Activated CD8-positive, alpha-beta memory T cell treated with anti-CD3 and anti-CD28 coated beads for 1 hour (primary cell): ENCODE data around the gene PRODH.
"Not testable (repeated sequence)": the region's sequence is repeated elsewhere in the genome, so short reads cannot be mapped to it uniquely, and the experiment has no call there.

Source experiments
- DNase-seq, 2 donors: peaks; one replicate each; pipeline ENCODE4 v3.0.0-alpha.2; 2020; ENCODE audit warnings: low read depth in 1 of 2; ENCODE audit errors: extremely low read depth in 1 of 2

The PRODH gene

DNA sequence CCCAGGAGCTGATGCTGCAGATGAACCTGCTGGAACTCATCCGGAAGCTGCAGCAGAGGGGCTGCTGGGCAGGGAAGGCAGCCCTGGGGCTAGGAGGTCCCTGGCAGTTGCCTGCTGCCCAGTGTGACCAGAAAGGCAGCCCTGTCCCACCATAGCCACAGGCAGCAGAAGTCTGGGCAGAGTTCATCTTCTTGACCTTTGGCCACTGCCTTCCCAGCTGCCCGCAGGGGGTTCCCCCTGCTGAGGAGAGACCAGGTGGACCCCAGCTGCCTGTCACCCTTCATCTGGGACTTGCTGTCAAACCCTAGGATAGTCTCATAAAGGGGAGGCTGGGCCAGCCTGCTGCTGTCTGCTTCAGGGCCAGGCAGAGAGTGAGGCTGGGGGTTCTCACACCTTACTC lies 24.6 kb downstream of the PRODH start:
- not testable (repeated sequence) for DNase-seq

DNA sequence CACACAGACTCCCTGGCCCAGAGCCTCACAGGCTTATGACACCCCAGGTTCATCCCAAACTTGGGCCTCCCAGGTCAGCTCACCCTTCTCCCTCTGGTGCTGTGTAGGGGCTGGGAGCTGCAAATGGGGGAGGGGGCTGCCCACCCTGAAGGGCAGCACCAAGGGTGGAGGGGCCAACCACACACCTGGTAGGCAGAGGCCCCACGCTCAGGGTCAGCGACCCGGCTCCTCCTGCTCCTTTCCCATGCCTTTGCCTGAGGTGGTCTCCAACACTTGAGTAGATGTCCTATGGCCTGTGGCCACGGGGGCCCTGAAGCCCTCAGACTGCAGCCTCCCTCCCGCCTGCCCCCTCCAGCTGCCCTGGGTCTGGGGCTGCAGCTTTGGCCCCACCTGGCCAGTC lies 26.5 kb downstream of the PRODH start:
- no peak for DNase-seq

DNA sequence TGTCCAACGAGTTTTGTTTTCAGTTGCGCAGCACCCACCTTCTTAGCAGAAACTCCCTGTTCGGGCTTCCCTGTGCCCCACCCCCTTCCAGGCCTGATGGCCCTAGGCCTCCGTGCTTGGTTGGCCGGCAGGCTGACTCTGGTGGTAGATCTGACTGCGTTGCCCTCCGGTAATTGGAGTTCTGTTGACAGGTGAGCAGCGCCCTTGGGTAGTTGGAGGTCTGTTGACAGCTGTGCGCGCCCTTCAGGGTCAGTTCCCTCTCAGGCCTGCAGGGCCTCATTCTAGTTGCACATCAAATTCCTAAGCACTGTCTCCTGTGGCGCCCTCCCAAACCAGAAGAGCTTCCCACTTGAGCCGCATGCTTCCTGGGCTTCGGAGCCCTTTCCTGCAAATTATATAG lies 29.2 kb downstream of the PRODH start:
- no peak for DNase-seq

DNA sequence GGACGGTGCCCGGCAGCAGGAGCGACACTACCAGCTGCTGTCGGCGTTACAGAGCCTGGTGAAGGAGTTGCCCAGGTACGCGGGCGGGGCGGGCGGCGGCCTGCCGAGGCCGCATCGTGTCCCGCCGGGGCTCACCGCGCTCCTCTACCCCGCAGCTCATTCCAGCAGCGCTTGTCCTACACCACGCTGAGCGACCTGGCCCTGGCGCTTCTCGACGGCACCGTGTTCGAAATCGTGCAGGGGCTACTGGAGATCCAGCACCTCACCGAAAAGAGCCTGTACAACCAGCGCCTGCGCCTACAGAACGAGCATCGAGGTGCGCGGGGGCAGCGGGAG lies 29.7 kb downstream of the PRODH start:
- DNase-seq, result not testable (repeated sequence)

DNA sequence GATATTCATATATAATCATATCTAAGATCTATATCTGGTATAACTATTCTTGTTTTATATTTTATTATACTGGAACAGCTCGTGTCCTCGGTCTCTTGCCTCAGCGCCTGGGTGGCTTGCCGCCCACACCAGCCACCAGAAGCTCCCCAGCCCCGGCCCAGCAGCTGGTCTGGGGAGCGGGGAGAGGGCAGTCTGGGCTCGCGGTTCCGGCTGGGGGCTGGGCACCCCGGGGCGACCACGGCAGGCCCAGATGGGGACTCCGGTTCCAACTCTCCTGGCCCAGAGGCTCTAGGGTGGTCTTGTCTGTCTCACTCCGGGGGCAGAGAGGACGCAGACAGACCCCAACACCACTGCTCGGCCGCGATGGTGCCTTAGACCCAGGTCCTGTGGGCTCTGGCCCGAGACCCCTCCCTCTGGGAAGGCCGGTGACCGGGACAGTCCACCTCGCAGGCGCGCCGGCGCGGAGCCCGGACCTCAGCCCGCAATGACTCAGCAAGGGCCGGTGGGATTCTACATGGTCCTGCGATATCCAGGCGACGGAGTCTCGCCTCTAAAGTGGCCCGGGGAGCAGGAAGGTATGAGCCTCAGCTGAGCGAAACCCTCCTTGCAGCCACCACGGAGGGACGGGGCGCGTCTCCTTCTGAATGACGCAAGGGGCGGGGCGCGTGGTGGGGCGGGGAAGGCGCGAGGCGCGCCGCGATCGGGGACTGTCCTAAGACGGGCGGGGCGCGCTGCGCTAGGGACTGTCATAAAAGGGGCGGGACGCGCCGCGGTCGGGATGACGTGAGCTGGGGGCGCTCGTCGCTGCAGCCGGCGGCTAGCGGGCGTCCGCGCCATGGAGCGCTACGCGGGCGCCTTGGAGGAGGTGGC lies 30.3 kb downstream of the PRODH start, which contains the start of gene DGCR6:
Gene DGCR6, plus strand, starts transcription at position 781 of the 870 bp plus-strand sequence. Its CDS starts 55 bp downstream, at position 836.
- no peak for DNase-seq

DNA sequence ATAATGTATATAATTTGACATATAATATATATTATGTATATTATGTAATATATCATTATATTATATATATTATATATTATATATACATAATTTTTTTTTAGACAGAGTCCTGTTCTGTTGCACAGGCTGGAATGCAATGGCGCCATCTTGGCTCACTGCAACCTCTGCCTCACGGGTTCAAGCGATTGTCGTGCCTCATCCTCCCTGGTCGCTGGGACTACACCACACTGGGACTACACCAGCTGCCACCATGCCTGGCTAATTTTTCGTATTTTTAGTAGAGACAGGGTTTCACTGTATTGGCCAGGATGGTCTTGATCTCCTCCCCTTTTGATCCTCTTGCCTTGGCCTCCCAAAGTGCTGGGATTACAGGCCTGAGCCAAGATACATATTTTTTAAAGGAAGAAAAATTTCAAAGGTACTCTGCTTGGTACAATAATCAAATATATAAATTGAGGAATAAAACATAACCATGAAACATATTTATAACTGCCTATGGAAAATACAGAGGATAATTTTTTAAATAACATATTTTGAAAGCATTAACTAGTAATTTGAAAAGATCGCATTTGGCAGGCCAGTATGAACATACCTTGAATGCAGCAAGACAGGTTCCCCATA lies 39.9 kb downstream of the PRODH start:
- DNase-seq, result not testable (repeated sequence)

DNA sequence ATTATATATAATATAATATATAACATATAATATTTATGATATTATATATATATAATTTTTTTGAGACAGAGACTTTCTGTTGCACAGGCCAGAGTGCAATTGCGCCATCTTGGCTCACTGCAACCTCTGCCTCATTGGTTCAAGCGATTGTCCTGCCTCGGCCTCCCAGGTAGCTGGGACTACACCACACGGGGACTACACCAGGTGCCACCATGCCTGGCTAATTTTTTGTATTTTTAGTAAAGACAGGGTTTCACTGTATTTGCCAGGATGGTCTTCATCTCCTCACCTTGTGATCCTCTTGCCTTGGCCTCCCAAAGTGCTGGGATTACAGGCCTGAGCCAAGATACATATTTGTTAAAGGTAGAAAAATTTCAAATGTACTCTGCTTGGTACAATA lies 42.3 kb downstream of the PRODH start:
- not testable (repeated sequence) for DNase-seq

DNA sequence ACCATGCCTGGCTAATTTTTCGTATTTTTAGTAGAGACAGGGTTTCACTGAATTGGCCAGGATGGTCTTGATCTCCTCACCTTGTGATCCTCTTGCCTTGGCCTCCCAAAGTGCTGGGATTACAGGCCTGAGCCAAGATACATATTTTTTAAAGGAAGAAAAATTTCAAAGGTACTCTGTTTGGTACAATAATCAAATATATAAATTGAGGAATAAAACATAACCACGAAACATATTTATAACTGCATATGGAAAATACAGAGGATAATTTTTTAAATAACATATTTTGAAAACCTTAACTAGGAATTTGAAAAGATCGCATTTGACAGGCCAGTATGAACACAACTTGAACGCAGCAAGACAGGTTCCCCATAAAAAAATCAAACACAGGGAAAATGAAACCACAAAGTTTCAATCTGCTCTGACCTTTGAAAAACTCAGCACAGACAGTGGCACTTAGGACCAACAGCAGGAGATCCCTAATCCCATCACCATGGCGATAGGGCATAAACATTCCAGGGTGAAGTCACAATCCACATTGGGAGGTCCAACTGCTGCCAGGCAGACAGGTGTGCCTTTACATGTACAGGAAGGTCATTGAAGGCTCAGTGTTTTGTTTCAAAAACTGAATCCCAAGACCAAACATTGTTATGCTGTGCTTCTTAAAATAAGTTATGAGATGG lies 45.4 kb downstream of the PRODH start:
- not testable (repeated sequence) for DNase-seq

DNA sequence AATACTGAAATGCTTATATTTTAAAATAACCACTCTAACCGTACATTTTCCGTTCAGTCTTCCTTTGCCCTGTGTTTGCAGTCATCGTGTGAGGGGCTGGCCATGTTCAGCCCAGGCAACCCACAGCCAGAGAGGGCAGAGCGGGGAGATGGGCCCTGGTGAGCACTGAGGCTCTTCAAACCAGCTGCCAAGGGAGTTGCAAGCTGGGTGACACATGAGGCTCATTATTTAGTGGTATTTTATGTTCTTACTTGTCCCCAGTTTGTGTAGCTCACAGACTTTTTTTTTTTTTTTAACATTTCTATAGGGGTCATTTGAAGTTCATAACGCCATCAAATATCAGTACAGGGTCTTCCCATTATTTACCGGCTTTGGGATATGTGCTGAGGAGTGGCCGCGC lies 48.0 kb downstream of the PRODH start:
- DNase-seq, result no peak

DNA sequence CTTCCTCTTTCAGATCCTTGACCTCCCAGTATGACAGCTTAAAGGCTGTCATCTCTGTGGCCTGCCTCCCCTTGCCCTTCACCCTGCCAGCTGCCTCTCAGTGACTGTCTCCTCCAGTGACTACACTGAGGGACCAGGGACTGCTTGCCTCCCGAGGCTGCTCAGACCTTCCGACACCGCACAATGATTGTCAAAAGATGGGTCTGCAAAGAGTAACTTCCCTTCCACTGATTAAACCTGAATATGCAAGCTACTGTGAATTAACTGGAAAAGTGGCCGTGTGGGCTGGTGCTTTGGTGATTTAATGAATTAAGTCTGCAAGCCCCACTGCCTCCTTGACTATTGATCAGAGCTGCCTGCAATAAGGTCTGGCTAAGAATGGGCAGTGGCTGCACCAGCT lies 51.6 kb downstream of the PRODH start:
- DNase-seq, result not testable (repeated sequence)

DNA sequence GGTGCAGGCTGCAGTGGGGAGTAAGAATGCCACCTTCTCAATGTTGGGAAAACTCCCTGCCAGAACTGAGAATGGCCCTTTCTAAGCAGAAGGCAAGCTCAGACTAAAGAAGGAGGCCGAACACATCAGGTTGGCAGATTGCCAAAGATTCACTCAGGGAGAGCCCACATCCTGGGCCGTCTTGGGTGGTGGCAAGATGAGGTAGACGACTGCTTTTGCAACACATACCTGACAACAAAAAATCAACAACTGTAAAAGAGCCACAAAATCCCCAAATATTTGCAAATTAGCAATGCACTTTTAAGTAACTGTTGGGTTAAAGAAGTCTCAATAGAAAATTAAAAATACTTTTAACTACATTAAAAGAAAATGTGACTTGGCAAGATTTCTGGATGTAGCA lies 54.8 kb downstream of the PRODH start:
- DNase-seq, result peak; percentile 43 to 59
